G401.6 (cell line): Measurements from ENCODE around the gene CAMK2B.

Experiments
- FAIRE-seq: peaks from 2 replicates; lab custom pipeline; 2012; peaks lifted over from hg19 to GRCh38; lab: Jason Lieb, UNC

Gene CAMK2B

GRCh38 chr7:44228571-44229350, 96.6 kb downstream of the CAMK2B start:
- FAIRE-seq, result no peak

- no peak for FAIRE-seq
These were observed 97.5 kb downstream of the CAMK2B start for GRCh38 chr7:44227911-44228310.

GRCh38 chr7:44226396-44226753, 99.0 kb downstream of the CAMK2B start:
- no peak for FAIRE-seq

GRCh38 chr7:44225566-44226395, 99.6 kb downstream of the CAMK2B start:
- FAIRE-seq, result no peak

- no peak for FAIRE-seq
These were observed 100.3 kb downstream of the CAMK2B start for GRCh38 chr7:44224974-44225565.

GRCh38 chr7:44224080-44224973, 101.1 kb downstream of the CAMK2B start:
- FAIRE-seq, result no peak

DNA sequence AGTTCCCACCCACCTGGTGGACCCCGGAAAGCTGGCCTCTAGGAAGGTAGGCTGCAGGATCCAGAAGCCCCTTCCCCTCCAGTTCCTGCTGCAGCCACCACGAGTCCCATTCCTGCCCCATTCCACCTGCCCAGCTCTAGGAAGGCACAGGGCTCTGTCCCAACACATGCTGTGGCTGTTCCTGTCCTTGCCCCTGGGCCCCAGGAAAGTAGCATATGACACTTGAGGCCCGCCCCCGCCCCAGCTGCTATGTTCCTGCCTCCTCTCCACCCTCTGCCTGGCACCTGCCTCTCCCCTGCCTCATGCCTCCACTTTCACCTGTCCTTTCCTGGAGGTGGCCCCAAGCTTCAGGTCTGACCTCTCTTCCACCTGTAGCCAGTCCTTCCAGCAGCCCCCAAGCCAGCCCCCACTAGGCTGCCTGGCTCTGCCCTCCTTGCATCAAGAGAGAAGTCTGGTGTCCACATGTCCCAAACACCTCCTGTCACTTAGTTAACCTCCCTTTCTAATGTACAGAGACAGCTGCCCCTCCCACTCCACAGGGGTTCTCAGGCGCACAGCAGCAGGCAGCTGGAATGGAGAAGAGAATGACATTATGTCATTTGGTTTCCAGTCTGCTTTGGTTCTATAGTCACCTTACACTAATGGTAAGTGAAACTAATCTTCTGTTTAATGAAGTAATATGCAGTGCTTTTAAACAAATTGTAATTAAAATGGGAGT, 101.9 kb downstream of the CAMK2B start:
- no peak for FAIRE-seq

DNA sequence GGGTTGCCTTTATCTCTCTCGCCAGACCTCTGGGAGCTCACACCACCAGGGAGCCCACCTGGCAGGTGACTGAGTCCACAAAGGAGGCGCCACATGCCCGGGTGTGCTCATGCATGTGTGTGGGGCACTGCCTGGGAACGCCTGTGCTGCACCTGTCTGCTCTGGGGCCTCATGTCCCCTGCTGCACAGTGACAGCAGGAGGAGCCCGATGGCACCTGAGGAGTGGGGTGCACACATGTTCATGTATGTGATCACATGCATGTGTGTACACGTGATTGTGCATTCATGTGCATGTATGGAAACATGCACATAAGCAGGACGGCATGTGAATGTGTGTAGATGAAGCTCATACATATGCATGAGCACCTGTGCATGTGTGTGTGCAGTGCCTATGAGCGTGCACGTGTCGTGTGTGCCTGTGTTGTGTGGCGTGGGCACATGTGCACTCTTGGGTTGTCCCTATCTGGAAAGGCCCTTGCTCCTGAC, 102.6 kb downstream of the CAMK2B start:
- no peak for FAIRE-seq

DNA sequence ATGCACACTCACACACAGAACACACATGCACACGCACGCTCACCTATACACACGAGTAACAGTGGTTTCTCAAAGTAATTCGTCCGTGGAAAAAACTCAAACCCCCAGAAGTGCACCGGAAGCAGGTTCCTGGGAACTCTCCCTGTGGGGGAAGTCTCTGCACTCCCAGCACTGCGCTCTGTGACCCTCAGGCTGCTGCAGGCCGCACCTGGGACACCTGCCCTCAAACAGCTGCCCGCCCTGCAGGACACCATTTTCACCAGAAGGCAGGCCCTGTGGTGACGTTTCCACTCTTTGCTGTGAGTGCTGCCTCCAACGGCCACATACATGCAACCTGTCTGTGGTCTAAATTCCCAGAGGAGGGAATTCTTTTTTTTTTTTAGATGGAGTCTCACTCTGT, 103.3 kb downstream of the CAMK2B start:
- FAIRE-seq, result no peak

DNA sequence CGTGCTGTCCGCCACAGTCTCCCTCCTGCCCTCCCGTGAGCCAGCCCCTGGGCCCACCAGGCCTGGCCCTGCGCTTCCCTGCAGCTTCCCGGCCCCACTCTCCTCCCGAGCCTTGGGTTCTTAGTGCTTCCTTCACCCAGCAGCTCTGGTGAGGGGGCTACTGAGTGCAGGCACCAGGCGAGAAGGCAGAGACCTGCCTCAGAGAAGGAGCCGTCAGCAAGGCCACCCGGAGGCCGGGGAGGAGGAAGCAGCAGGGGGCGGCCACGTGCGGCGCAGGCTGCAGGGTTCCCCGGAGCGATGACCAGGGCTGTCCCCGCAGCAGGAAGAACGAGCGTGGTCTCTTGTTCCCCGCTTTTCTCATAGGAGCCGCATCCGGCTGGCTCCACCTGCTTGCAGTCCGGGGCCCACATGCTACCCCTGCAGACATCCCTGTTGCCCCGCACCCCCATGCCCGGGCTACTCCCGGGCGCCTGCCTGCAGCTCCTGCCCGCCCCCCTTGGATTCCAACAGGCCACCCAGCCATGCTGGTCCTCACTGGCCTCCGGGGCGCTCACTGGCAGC, 104.1 kb downstream of the CAMK2B start:
- FAIRE-seq, result no peak

DNA sequence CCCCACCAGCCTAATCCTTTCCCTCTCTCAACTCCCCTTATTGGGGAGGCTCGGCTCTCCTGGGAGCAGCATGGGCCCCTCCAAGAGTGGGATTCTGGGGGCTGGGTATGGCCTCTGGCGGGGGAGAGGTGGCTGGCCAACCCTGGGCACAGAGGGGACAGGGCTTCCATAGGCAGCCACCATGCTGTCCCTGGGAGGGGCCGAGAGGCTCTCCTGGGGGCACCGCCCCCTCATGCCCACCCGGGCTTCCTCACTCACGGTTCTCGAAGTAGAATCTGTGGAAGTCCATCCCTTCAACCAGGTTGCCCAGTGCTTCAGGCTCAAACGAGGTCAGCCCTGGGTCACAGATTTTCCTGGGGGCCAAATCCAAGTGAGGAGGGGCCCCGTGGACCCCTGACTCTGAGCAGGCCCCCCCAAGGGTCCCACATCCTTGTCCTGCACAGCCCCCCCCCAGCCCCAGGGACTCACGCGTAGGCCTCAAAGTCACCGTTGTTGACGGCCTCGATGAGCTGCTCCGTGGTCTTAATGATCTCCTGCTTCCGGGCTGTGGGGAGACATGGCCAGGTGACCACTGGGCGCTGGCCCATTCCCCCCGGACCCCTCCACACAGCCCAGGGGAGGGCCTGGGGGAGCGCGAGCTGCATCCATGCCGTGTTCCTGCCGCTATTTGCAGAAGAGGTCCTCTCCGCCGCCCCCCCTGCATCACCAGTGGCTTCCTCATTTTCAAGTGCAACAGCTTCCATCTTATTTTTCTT, 104.9 kb downstream of the CAMK2B start:
- no peak for FAIRE-seq

DNA sequence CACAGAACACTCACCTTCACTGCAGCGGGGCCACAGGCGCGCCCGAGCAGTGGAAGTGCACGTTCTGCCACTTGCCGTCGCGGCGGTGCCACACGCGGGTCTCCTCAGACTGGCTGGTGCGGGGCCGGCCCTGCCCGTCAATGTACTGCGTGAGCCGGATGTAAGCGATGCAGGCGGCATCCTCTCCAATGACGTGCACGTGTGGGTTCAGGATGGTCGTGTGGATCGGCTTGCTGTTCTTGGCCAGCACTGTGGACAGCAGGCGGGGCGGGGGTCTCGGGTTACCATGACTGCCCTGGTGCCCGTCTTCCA, 105.4 kb downstream of the CAMK2B start:
- FAIRE-seq, result no peak

DNA sequence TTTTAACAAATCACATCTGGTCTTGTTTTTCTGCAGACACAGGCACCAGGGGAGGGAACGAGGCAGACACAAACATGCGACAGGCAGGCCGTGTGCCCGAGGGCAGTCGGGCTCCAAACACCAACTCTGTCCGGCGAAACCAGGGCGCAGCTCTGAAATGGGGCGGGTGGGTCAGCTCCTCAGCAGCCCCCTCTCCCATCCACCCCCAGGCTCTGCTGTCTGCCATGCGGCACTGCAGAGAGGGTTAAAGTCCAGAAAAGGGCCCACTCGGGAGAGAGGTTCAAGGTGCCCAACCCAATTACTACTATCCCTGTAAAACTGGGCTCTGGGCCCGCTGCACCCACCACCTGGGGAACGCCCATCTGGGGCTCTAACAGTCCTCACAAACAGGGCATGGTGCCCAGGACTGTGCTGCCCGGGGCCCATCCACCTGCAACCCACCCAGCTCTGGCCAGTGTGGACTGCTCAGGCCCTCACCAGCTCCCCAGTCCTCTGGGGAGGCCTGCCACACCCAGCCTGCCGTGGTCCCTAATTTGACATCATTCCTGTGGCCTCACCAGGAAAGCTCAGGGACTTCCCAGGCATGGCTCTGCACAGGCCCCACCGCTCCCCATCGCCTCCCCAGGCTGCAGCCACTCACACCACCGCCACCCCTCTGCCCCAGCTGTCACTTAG, 105.9 kb downstream of the CAMK2B start:
- no peak for FAIRE-seq

- FAIRE-seq, result no peak
These were observed 106.8 kb downstream of the CAMK2B start for GRCh38 chr7:44218418-44219201.

DNA sequence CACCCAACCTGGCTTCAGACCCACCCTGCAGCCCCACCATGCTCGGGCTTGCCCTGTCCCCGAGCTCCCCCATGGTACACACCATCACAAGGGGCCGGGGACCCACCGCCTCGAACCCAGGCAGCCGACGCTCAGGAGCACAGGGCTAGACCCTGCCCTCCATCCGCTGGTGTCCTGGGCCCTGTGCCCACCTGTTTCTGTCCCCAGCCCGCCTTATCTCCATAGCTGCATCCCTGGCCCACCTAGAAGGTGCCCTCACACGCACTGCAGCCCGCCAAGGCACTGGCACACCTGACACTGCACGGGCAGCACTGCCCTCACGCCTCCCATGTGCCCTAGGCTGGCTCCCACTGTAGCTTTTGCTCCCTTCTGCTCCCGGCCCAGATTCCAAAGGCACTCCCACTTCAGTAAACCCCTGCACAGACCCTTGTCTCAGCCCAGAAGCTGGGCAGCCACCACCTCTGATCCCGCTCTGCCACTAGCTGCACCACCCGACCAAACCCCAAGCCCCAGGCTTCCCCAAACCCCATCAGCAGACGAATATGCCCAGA, 107.5 kb downstream of the CAMK2B start:
- no peak for FAIRE-seq

GRCh38 chr7:44217223-44217714, 108.1 kb downstream of the CAMK2B start:
- no peak for FAIRE-seq

DNA sequence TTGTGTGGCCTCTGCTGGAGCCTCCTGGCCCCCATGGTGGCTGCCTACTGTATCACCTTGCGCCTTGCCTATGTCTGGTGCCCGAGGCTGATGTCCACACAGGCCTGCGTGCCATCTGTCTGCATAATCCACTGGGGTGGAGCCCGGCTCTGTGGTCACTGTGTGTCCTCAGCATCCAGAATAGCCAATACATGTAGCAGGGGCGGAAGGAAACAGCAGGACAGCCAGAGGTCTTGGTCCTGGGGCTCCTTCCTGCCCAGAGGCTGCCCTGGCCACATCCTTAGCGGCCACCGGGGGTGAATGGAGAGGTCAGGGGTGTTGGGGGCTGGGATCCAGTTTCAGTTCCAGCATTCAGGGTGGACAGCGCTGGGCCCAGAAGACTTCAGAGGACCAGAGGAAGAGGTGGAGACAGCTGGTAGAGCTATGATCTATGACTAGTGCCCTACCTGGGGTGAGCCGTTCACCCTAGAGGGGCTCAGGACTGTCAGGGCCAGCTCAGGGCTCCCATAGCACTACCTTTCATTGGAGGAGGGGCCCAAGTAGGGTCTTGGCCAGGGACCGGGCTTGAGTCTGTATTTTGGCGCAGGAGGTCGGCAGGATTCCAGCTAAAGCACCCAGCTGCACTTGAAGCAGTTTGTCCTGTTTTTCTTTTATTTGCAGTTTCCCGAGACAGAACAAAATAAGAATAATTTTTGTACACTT, 108.7 kb downstream of the CAMK2B start:
- FAIRE-seq, result no peak

DNA sequence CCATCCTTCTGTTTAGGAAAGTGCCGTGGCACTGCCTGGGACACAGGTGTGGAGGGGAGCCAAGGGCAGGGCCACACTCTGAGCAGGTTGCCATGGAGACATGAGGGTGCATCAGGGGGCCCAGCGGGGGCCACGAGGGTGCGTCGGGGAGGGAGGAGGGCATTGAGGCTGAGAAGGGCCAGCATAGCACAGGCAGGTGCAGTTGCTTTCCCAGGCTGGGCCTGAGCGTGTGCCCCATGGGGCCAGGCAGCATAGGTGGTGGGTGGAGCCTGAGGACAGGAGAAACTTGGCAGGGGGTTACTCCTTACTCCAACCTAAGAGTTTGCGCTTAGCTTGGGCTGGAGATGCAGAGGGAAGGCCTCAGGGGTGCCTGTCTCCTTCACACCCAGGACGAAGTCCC, 109.4 kb downstream of the CAMK2B start:
- no peak for FAIRE-seq
